Esophagus muscularis mucosa (tissue), 4 donors: ENCODE measurements around the gene ABCD2. TPM values are rescaled to one million over a fixed set of nuclear protein-coding genes. Genes with fewer than 3 reads are reported as not detected.
"Not testable (repeated sequence)": the region's sequence is repeated elsewhere in the genome, so short reads cannot be mapped to it uniquely, and the experiment has no call there.

Experiments used
- DNase-seq: peaks from one replicate; pipeline ENCODE4 v3.0.0-alpha.2; 2017; ENCODE audit errors: extremely low spot score
- H3K27ac ChIP-seq, 4 donors: fragments of 200-600 bp; sonication (generic); replicated peaks in 1 of 4; 1 replicate in 3 of 4; 2 replicates in 1 of 4; pipeline ENCODE4 v1.5.1; 2016 to 2019; ENCODE audit warnings: mild to moderate bottlenecking in 1 of 4
- H3K27me3 ChIP-seq, 4 donors: fragments of 200-600 bp; sonication (generic); one replicate each; pipeline versions ENCODE4 v1.5.1 to v1.6.0; 2016 to 2019
- H3K36me3 ChIP-seq, 4 donors: fragments of 200-600 bp; sonication (generic); one replicate each; pipeline ENCODE4 v1.5.1; 2016 to 2019
- H3K4me1 ChIP-seq, 4 donors: fragments of 200-600 bp; sonication (generic); one replicate each; pipeline ENCODE4 v1.5.1; 2016 to 2019
- H3K4me3 ChIP-seq, 4 donors: fragments of 200-600 bp; sonication (generic); 1 replicate in 2 of 4; 2 replicates in 2 of 4; pipeline ENCODE4 v1.5.1; 2016 to 2019; ENCODE audit warnings: mild to moderate bottlenecking in 4 of 4, moderate library complexity in 1 of 4
- H3K9me3 ChIP-seq, 4 donors: fragments of 200-600 bp; sonication (generic); 1 replicate in 3 of 4; 2 replicates in 1 of 4; pipeline ENCODE4 v1.5.1; 2016 to 2019
- CTCF ChIP-seq, 3 experiments: fragments of 200-600 bp in 2 of 3; fragments of 450-650 bp in 1 of 3; sonication (generic) in 2 of 3; IDR thresholded peaks; one replicate each; pipeline ENCODE4 v1.5.1; 2017 to 2019; ENCODE audit warnings: antibody characterized with exemption in 3 of 3, mild to moderate bottlenecking in 2 of 3, moderate library complexity in 1 of 3
- EP300 ChIP-seq: sonication (generic); formaldehyde crosslinking; IDR thresholded peaks from one replicate; pipeline ENCODE4 v1.6.1; 2017; ENCODE audit warnings: antibody characterized with exemption
- POLR2A ChIP-seq: fragments of 450-650 bp; IDR thresholded peaks from one replicate; pipeline ENCODE4 v1.6.1; 2017; ENCODE audit warnings: antibody characterized with exemption, moderate library complexity, mild to moderate bottlenecking, low read depth
- POLR2AphosphoS5 ChIP-seq, 2 donors: sonication (generic); formaldehyde crosslinking; IDR thresholded peaks; one replicate each; pipeline ENCODE4 v1.6.1; 2017; ENCODE audit warnings: antibody characterized with exemption in 2 of 2
- WGBS: methylation state at CpG from one replicate; pipeline ENCODE4 v1.1.5; 2018; 5-methylcytosine and 5-hydroxymethylcytosine counted together
- intact Hi-C: fragments of 100-400 bp; cut with DNase I; formaldehyde crosslinking; loops from one replicate; pipeline ENCODE4 v1.15.1; 2023
- total RNA-seq, 4 donors: library from RNA; depleted of rRNA; stranded (reverse); fragments of >200 nt; gene quantifications; one replicate each; pipeline versions ENCODE4 v1.1.0 to v1.2.1, GENCODE V29; 2016

Gene ABCD2
- total RNA-seq, 4 donors from 2014 or later: 0.39 to 1.8 (median 0.97) TPM

GRCh38 chr12:39574378-39574777, 45.2 kb downstream of the ABCD2 start:
- intact Hi-C loops: no loop called here
- Histone ChIP-seq H3K4me3 (no peak overlapping the region), H3K4me1 (no peaks in the 10 kb centered on the region), H3K9me3 (peaks cover 0 to 3% (median 1%) of the 10 kb centered on the region in 4 donors), H3K27me3 (no peaks in the 10 kb centered on the region), H3K27ac (no peak overlapping the region), H3K36me3 (peaks cover 0 to 7% (median 0%) of the 10 kb centered on the region in 4 donors)
- 91% methylated on average over 1 of the region's 1 CpG for WGBS
- DNase-seq: no peak
- no peak for TF ChIP-seq POLR2AphosphoS5 (IDR thresholded peaks at IDR 0.05)

- WGBS: 71% methylated on average over 2 of the region's 2 CpGs
- no peaks in the 10 kb centered on the region for H3K27me3 ChIP-seq
- no peak overlapping the region for H3K4me3 ChIP-seq
- DNase-seq: no peak
- H3K4me1 ChIP-seq: no peaks in the 10 kb centered on the region
- peaks cover 0 to 7% (median 0%) of the 10 kb centered on the region in 4 donors for H3K36me3 ChIP-seq
- H3K9me3 ChIP-seq: peaks cover 0 to 6% (median 3%) of the 10 kb centered on the region in 4 donors
- no peak for TF ChIP-seq EP300
- no peak for TF ChIP-seq POLR2AphosphoS5 (IDR thresholded peaks at IDR 0.05)
- TF ChIP-seq POLR2A: no peak
- TF ChIP-seq CTCF (IDR thresholded peaks at IDR 0.05): no peak
- intact Hi-C loops: no loop called here
- no peak overlapping the region for H3K27ac ChIP-seq
Observed at GRCh38 chr12:39573971-39574370, 45.6 kb downstream of the ABCD2 start.

- intact Hi-C loops: no loop called here
- H3K27ac ChIP-seq: no peak overlapping the region
- no peaks in the 10 kb centered on the region for H3K27me3 ChIP-seq
- no peak for DNase-seq
- peaks cover 0 to 8% (median 3%) of the 10 kb centered on the region in 4 donors for H3K9me3 ChIP-seq
- no peaks in the 10 kb centered on the region for H3K4me1 ChIP-seq
- peaks cover 0 to 7% (median 0%) of the 10 kb centered on the region in 4 donors for H3K36me3 ChIP-seq
- H3K4me3 ChIP-seq: no peak overlapping the region
- TF ChIP-seq CTCF (IDR thresholded peaks at IDR 0.05) (no peak), POLR2A (no peak), POLR2AphosphoS5 (IDR thresholded peaks at IDR 0.05) (no peak), EP300 (no peak)
Observed at GRCh38 chr12:39572551-39572950, 47.1 kb downstream of the ABCD2 start.

- Histone ChIP-seq H3K36me3 (peaks cover 0 to 7% (median 0%) of the 10 kb centered on the region in 4 donors), H3K4me3 (no peak overlapping the region), H3K27ac (no peak overlapping the region), H3K27me3 (no peaks in the 10 kb centered on the region), H3K9me3 (peaks cover 0 to 8% (median 3%) of the 10 kb centered on the region in 4 donors), H3K4me1 (no peaks in the 10 kb centered on the region)
- no peak for DNase-seq
- intact Hi-C loops: no loop called here
- WGBS: 68% methylated on average over 4 of the region's 4 CpGs
- no peak for TF ChIP-seq POLR2AphosphoS5 (IDR thresholded peaks at IDR 0.05)
- no peak for TF ChIP-seq EP300
- no peak for TF ChIP-seq POLR2A
- no peak for TF ChIP-seq CTCF (IDR thresholded peaks at IDR 0.05)
Observed at GRCh38 chr12:39571351-39571750, 48.3 kb downstream of the ABCD2 start.

GRCh38 chr12:39553476-39553875, 66.1 kb downstream of the ABCD2 start:
- peaks cover 0 to 12% (median 5%) of the 10 kb centered on the region in 4 donors for H3K9me3 ChIP-seq
- TF ChIP-seq POLR2A (no peak), POLR2AphosphoS5 (IDR thresholded peaks at IDR 0.05) (no peak), CTCF (IDR thresholded peaks at IDR 0.05) (no peak), EP300 (no peak)
- no peaks in the 10 kb centered on the region for H3K27me3 ChIP-seq
- H3K4me3 ChIP-seq: no peak overlapping the region
- no peak for DNase-seq
- intact Hi-C loops: no loop called here
- peaks cover 0 to 19% (median 3%) of the 10 kb centered on the region in 4 donors for H3K36me3 ChIP-seq
- H3K4me1 ChIP-seq: no peaks in the 10 kb centered on the region
- H3K27ac ChIP-seq: no peak overlapping the region

- not testable (repeated sequence) for DNase-seq
Observed at GRCh38 chr12:39544211-39544610, 75.4 kb downstream of the ABCD2 start.

More at GRCh38 chr12:39544211-39544610, 75.4 kb downstream of the ABCD2 start:
- H3K27me3 ChIP-seq, H3K27ac ChIP-seq, H3K36me3 ChIP-seq, intact Hi-C loops, H3K4me3 ChIP-seq, H3K9me3 ChIP-seq, H3K4me1 ChIP-seq: not testable (repeated sequence)
- 100% methylated on average over 1 of the region's 2 CpGs for WGBS
